ENCODE results near the gene WDR36. TPM values are rescaled to one million over a fixed set of nuclear protein-coding genes. Genes with fewer than 3 reads are reported as not detected.
A peak's percentile ranks its signal among the peaks of the same experiment; 100 is the strongest.
"Not testable (repeated sequence)": the region's sequence is repeated elsewhere in the genome, so short reads cannot be mapped to it uniquely, and the experiment has no call there.

Gene WDR36
- total RNA-seq, 4 donors from 2014 or later: 13.6 to 28.2 (median 22.3) TPM

DNA sequence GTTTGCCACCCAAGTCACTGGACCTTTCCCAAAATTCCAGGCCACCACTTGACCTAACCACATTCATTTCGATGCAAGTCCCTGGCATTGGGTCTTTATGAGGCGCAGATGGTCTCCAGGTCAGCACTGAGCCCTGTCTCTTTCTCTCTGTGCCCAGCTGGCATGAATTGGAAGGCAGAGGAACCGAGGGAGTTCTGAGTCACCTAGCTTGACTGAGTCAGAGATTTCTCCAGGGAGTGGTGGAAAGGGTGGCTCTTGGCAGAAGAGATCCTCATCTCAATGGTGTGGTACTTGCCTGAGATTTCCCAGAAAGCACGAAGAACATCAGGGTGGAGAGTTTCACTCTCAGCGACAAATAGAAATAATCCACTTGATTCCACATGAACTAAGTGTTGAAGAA is 43.8 kb downstream of the WDR36 start:
- no peak for TF ChIP-seq POLR2A (IDR thresholded peaks at IDR 0.05)
- TF ChIP-seq, protein P1, sequence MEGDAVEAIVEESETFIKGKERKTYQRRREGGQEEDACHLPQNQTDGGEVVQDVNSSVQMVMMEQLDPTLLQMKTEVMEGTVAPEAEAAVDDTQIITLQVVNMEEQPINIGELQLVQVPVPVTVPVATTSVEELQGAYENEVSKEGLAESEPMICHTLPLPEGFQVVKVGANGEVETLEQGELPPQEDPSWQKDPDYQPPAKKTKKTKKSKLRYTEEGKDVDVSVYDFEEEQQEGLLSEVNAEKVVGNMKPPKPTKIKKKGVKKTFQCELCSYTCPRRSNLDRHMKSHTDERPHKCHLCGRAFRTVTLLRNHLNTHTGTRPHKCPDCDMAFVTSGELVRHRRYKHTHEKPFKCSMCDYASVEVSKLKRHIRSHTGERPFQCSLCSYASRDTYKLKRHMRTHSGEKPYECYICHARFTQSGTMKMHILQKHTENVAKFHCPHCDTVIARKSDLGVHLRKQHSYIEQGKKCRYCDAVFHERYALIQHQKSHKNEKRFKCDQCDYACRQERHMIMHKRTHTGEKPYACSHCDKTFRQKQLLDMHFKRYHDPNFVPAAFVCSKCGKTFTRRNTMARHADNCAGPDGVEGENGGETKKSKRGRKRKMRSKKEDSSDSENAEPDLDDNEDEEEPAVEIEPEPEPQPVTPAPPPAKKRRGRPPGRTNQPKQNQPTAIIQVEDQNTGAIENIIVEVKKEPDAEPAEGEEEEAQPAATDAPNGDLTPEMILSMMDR (IDR thresholded peaks at IDR 0.05 in 4 of 5, conservative IDR thresholded peaks at IDR 0.05 in 1 of 5): no peak
- Histone ChIP-seq H3K27ac (no peak overlapping the region), H3K36me3 (no peaks in the 10 kb centered on the region), H3K4me3 (no peak overlapping the region), H3K9me3 (no peaks in the 10 kb centered on the region), H3K27me3 (no peaks in the 10 kb centered on the region), H3K4me1 (no peaks in the 10 kb centered on the region)
- ATAC-seq: no peak
- intact Hi-C loops (cut with DNase I; ENCODE audit: low total_unique reads) (no loop called here), in situ Hi-C loops (cut with MboI; ENCODE audit: low sequenced_read_pairs in 4 of 4) (no loop called here)
- no peak for DNase-seq

DNA sequence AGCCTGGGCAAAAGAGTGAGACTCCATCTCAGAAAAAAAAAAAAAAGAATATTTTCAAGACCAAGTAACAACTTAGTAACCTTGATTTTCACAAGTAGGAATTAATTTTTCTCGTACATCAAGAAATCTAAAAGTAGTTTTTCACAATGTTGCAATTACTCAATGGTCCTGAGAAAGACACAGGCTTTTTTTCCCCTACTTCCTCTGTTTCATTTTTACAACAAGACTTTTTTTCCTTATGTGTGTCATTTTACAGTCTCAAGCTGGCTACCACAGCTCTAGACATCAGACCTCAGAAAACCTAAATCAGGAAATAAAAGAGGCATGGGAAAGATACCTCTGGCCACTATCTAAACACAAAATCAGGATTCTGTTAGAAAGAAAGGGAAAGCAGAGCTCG is 45.9 kb downstream of the WDR36 start:
- Histone ChIP-seq H3K36me3 (no peaks in the 10 kb centered on the region), H3K27ac (no peak overlapping the region), H3K4me3 (no peak overlapping the region), H3K4me1 (no peaks in the 10 kb centered on the region), H3K27me3 (no peaks in the 10 kb centered on the region), H3K9me3 (no peaks in the 10 kb centered on the region)
- in situ Hi-C loops (cut with MboI; ENCODE audit: low sequenced_read_pairs in 4 of 4) (no loop called here), intact Hi-C loops (cut with DNase I; ENCODE audit: low total_unique reads) (no loop called here)
- ATAC-seq: no peak
- no peak for TF ChIP-seq POLR2A (IDR thresholded peaks at IDR 0.05)
- TF ChIP-seq, protein P1 (IDR thresholded peaks at IDR 0.05 in 4 of 5, conservative IDR thresholded peaks at IDR 0.05 in 1 of 5): no peak
- no peak for DNase-seq

DNA sequence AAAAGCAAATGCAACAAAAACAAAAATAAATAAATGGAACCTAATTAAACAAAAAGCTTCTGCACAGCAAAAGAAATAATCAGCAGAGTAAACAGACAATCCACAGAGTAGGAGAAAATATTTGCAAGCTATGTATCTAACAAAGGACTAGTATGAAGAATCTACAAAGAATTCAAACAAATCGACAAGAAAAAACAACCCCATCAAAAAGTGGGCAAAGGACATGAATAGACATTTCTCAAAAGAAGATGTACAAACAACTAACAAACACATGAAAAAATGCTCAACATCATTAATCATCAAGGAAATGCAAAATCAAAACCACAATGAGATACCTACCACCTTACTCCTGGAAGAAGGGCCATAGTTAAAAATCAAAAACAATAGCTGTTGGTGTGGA is 49.3 kb downstream of the WDR36 start:
- DNase-seq; H3K27ac ChIP-seq; intact Hi-C loops (cut with DNase I; ENCODE audit: low total_unique reads); H3K9me3 ChIP-seq; H3K36me3 ChIP-seq; H3K4me1 ChIP-seq; in situ Hi-C loops (cut with MboI; ENCODE audit: low sequenced_read_pairs in 4 of 4); H3K4me3 ChIP-seq; ATAC-seq; H3K27me3 ChIP-seq: not testable (repeated sequence)

DNA sequence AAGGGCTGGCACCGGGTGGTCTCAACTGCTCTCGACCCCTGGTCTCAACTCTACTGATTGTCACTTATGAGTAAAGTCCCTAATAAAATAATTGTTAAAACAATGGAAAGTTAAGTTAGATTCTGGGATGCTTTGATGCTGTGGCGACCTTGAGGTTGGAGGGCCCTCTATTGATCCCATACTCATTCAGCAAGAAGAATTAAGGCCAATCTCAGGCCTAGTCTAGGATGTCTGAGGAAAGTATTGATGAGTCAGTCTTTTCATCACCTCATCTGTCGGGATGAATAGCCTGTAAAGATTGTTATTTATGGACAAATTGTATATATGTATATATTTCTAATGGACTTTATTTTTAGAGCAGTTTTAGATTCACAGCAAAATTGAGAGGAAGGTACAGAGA is 50.8 kb downstream of the WDR36 start:
- TF ChIP-seq POLR2A (IDR thresholded peaks at IDR 0.05): no peak
- TF ChIP-seq, protein P1 (IDR thresholded peaks at IDR 0.05 in 4 of 5, conservative IDR thresholded peaks at IDR 0.05 in 1 of 5): no peak
- no peaks in the 10 kb centered on the region for H3K36me3 ChIP-seq
- no peak for DNase-seq
- in situ Hi-C loops (cut with MboI; ENCODE audit: low sequenced_read_pairs in 4 of 4): no loop called here
- no peaks in the 10 kb centered on the region for H3K9me3 ChIP-seq
- no peak overlapping the region for H3K27ac ChIP-seq
- no peaks in the 10 kb centered on the region for H3K27me3 ChIP-seq
- H3K4me3 ChIP-seq: no peak overlapping the region
- H3K4me1 ChIP-seq: no peaks in the 10 kb centered on the region
- no peak for ATAC-seq
- intact Hi-C loops (cut with DNase I; ENCODE audit: low total_unique reads): no loop called here

DNA sequence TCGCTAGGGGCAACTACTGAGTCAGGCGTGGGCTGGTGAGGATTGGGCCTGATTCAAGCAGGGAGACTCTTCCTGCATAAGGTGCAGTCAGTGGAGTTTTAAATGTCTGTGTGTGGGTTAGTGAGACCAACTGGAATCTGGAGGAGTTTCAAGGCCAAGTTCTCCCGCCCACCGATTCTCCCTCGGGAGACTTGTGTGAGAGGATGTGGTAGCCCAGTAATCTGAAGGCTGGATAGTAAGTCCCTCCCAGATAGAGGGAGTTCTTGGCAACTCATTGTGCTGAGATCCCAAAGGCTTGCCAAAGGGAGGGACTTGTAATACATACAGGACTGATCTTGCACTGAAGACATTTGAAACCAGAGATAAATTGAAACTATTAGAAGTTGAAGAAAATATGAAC is 51.8 kb downstream of the WDR36 start:
- H3K27me3 ChIP-seq: no peaks in the 10 kb centered on the region
- H3K4me1 ChIP-seq: no peaks in the 10 kb centered on the region
- DNase-seq: peak in 1 of 2 donors; percentile 24
- H3K4me3 ChIP-seq: no peak overlapping the region
- in situ Hi-C loops (cut with MboI; ENCODE audit: low sequenced_read_pairs in 4 of 4) (no loop called here), intact Hi-C loops (cut with DNase I; ENCODE audit: low total_unique reads) (no loop called here)
- ATAC-seq: no peak
- no peak overlapping the region for H3K27ac ChIP-seq
- TF ChIP-seq POLR2A (IDR thresholded peaks at IDR 0.05): no peak
- TF ChIP-seq, protein P1 (IDR thresholded peaks at IDR 0.05 in 4 of 5, conservative IDR thresholded peaks at IDR 0.05 in 1 of 5): no peak
- H3K36me3 ChIP-seq: no peaks in the 10 kb centered on the region
- H3K9me3 ChIP-seq: no peaks in the 10 kb centered on the region
